NOMO-1 treated with DMSO at 0.1 percent for 48 hours (cell line): ENCODE data around the gene SLC9A1.

ENCODE experiments used
- DNase-seq: peaks from one replicate; lab custom pipeline; 2025; ENCODE audit not compliant: unreplicated experiment; lab: John Stamatoyannopoulos, UW

SLC9A1 gene

DNA sequence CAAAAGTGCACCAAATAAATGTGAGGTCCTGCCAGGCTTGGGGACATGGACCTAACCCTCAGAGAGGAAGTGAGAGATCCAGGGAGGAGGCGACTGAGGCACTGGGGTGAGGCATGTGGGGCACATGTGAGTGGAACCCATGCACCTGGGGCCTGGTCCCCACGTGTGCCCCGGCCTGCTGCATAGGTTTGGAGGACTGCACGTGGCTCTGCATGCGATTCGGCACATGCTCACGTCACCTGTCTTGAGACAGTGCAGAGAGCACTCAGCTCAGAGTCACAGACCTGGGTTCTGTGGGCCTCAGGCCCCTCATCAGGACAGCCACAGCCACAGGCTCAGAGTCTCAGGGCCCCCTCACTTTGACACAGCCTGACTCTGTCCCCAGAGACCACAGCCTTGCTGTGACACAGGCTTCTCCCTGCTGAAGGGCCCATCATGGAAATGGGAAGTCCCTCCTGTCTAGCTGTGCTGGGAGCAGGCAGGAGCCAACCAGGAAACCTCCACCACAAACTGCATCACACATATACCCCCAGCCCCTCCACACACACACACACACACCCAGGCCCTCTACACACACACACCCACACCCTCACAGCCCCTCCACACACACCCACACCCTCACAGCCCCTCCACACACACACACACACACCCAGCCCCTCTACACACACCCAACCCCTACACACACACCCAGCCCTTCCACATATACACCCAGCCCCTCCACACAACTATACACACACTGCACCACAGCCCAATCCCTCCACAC, 48.2 kb downstream of the SLC9A1 start:
- DNase-seq = no peak

DNA sequence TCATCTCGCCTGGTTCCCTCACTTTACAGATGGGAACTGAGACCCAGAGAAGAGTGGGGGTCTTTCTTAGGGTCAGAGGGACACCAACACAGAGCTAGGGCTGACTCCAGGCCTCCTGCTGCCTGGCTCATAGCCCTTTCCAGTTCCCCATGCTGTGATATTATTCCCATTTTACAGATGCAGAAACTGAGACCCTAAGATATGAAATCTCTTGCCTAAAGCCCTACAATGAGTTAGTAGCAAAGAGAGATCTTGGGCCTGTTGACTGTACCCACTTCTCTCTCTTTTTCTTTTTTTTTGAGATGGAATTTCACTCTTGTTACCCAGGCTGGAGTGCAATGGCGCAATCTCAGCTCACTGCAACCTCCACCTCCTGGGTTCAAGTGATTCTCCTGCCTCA, 49.9 kb downstream of the SLC9A1 start:
- DNase-seq = no peak

DNA sequence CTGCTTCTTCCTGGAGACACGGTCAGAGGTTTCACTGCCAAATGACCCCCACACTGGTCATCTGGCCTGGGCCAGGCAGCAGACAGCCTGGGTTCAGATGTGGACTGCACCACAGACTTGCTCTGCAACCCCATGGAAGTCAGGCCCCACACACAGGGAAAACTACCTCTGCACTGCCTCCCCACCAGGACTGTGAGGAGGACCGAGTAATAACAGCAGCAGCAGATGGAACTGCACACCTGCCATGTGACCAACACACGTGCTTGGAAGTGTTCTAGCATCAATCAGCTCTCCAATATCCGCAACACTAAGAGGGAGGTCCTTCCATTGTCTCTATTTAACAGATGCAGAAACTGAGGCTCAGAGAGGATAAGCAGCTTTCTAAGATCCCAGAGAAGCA, 51.4 kb downstream of the SLC9A1 start:
- no peak for DNase-seq

DNA sequence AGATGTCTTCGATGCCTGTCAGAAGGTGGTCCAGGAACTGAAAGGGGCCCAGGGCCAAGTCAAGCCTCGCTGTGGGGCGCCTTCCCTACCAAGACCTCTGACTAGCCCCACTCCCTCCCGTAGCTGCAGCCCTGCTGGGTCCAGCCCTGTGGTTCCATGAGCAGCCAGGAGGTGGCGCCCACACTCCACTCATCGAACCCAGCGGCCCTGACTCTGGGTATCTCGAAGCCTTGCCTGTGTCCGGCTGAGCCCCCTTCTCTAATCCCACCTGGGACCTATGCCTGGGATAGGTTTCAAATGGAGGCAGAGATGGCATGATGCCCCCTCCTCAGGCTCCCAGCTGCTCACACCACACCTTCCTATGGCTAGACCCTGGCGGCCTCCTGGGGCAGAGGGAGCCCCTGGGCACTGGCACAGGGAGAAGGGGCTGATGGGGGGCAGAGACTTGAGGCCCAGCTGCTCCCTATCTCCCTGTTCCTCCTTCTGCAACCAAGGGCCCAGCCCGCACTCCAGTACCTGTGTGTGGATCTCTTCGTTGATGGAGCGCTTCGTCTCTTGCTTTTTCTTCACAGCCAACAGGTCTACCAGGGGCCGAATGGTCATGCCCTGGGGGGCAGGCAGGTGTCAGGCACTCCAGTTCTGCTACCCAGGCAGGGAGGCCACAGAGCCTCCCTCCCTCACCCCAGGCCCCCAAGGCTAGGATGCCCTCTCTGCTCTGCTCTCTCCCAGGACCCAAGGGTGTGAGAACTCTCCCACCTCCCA, 52.0 kb downstream of the SLC9A1 start:
- peak; percentile 39 for DNase-seq

DNA sequence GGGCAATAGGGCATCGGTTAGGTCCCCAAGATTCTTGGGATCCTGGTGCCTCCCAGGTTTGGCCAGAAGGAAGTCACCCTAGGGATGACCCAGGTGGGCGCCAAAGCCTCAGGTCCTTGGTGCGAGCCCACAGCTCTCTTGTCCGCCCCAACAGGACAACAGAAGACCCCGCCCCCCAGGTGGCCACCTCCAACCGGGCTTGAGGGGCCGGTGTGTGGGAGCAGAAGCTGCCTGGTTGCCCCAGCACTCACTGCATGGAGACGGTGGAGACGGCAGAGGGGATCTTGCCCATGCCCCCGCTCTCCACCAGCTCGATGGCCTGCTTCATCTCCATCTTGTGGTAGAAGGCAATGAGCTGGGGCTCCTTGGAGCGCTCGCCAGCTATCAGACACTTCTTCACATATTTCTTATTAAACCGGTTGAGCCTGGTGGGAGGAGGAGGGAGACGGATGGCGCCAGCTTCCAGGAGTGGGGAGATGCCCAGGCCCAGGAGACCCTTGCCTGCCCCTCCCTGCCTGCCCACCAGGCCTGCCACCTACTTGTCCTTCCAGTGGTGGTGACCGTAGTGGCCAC, 52.7 kb downstream of the SLC9A1 start:
- DNase-seq = no peak

DNA sequence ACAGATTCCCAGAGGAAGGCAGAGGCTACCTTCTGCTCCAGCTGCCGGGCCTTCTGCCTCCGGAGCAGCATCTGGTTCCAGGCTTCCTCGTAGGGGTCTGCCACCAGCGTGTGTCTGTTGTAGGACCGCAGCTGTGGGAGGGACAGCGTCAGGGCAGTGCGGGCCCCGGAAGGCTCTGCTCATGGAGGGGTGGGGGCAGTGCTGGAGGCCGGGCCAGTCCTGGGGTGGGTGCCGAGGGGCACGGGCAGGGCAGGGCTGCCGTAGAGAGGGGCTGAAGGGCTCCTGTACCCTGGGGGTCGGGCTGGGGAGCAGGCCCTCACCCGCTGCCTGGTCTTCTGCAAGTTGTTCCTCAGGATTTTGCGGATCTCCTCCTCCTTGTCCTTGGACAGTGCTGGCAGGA, 53.2 kb downstream of the SLC9A1 start:
- DNase-seq = no peak

DNA sequence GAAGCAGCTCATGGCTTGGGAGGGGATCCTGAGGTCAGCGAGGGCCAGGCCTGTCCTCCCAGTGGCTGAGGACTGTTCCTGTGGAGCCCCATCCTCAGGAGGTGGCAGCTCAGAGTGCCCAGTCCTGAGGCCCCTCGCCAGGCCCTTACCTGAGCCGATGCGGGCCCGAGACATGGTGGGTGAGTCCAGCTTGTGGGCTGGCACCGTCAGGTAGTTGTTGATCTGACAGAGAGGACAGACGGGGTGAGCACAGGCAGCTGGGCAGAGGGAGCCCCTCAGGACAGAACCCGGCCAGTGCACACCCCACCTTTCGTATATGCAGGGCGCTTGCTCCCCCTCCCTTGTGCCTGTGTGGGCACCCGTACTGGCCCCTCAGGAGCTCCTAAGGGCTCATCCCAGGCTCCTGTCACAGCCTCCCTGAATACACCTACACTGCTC, 53.9 kb downstream of the SLC9A1 start:
- DNase-seq = no peak

DNA sequence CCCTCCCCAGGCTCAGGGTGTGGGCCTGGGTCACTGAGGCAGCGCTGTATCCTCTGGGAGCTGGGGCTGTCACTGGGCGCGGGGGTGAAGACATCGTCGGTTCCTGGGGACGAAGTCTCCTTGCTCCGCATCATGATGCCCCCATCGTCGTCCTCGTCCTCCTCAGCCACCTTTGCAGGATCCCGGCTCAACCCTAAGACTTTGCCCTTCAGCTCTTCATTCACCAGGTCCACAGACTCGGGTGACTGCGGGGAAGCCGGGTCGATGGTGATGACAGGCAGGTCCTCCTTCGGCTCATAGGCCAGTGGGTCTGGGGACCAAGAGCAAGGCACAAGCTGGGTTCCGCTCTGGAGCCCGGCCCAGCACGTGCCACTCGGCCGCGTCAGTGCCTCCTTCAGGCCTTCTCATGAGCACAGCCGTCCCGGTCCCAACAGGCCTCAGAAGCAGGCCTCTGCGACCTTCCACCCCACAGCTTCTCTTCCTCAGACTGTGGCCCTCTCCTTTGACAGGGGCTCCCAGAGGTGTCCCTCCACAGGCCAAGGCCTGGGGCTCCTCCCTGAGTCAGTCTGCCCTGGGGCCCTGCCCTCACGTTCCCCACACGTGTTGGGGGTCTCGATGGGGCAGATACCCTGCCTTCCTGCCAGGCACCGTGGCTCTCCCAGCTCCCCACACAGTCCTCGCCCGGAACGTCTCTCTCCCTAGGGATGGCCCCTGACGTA, 54.4 kb downstream of the SLC9A1 start:
- no peak for DNase-seq

DNA sequence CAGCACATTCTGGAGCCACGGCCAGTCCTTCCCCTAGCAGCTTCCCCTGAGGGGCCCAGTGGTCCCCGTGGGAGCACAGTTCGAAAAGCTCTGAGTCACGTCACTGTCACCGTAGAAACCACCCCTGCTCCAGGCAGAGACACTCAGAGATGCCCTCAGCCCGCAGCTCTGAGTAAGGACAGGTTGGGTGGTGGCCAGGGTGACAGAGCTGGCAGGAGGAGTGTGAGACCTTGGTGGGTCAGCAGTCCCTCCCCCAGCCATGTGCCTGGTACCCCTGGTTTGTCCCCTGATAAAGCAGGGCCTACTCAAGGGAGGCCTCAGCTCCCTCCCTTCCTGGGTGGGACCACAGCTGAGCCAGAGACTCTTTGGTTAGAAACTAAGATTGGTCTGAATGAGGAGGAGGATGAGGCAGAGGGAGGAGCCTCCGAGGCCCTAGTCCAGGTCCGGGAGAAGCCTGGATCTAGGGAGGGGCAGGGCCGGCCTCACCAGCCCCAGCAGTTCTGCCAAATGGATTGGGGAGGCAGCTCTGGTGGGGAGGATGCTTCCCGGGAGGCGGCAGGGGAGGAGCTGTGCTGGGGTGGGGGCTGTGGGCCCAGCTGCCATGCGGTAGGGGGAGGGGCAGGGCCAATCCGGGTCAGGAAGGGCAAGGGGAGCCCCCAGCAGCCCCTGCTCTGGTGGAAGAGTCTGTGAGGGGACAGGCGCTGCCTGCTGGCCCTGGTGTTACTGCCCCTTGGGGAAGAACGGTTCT, 55.2 kb downstream of the SLC9A1 start:
- peak; percentile 68 for DNase-seq

DNA sequence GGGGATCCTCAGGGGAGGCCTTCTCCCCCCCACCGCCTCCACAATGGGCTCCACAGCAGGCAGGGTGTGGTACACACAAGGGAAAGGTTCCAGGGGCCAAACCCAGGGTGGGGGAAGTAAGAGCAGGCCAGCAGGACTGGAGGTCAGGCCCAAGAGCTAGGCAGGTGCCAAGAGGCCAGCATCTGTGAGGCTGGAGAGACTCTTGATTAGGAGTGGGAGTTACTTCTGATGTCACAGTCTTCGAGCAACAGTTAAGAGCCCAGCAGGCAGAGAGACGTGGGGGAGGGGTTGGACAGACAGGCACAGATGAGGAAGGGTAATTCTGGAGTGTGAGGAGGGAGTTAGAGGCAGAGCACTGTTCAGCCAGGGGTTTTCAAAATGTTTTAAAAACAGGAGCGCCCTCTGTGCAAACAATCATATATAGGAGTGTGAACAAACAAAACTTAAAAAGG, 55.8 kb downstream of the SLC9A1 start:
- peak; percentile 68 for DNase-seq

DNA sequence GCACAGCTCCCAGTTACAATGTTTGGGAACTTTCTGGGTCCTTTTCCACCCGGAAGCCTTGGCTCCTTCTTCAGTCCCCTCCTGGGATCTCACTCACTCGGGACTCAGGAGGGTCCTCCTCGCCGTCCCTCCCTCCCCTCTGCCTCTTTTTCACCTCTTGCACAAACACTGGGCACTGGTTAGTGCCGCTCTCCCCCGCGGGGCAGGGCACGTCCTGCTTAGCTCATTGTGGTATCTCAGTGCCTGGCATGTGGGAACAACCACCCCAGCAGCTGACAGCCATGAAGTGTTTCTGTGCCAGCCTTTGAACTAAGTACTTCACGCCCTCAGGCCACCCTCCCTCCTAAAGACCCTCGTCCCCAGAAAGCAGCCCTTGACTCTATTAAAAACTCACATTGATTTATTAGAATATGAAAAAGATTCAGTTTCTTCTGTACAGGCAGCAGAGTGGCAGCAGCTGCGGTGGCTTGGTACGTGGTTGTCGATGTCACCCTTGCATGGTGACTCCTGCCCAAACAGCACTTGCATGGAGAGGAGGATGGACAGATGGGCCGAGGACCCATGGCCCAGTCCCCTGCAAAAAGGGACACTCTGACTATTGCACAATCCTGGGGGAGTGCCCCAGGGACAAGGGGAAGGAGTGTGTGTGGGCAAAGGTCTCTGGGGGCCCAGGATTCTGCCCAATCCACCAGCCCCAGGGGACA, 56.3 kb downstream of the SLC9A1 start:
- DNase-seq = no peak

DNA sequence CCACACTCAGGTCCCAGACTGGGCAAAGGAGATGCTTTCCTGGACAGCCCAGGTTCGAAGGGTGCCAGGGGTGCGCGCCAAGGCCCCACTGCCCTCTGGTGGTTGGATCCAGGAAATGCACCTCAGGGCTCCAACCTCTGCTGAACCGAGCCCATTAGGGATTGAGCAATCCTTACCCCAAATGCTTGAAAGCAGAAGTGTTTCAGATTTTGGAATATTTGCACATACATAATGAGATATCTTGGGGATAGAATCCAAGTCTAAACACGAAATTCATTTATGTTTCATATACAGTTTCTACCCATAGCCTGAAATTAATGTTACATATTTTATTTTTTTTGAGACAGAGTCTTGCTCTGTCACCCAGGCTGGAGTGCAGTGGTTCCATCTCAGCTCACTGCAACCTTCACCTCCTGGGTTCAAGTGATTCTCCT, 57.4 kb downstream of the SLC9A1 start:
- DNase-seq = peak; percentile 91

DNA sequence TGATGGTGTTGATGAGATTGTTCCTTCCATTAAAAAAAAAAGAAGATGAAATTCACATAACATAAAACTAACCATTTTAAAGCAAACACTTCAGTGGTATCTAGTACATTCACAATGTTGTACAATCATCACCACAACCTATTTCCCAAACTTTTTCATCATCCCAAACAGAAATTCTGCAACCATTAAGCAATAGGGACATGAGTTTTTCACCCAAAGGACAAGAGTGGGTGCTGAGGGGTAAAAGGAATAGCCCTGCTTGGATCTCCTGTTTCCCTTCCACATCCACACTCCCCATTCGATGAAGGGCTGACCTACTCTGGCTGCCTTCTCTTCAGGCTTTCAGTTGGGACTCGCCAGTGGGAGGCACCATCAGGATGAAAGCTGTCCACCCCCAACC, 59.3 kb downstream of the SLC9A1 start:
- DNase-seq = no peak

DNA sequence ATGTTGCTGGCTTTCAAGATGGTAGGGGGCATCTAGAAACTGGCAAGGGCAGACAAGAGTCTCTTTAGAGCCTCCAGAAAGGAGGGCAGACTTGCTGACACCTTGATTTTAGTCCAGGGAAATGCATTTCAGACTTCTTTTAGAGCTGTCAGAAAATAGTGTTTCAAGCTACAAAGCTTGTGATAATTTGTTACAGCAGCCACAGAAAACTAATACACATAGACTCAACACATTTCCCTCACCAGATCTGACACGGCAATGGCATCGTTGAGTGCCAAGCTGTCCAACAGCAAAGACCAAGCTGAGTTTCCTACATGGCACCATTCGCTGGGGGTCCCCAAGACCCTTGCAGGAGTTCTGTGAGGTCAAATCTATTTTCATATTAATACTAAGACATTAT, 62.0 kb downstream of the SLC9A1 start:
- DNase-seq = no peak

DNA sequence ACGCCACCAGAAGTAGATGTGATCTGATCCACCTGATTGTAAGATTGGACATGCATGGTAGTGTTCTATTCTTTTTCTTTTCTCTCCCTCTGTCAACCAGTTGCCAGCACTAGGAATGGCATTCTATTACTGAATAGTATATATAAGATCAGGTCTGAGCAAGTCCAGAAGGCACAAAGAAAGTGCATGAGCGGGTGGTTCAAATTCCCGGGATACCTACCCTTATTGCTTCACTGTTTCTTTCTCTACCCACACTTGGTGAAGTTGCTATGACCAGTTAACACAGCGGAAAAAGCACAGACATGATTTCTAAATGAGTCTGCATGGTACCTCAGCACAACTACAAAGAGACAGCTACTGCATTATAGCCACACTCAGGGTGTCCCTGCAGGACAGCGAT, 64.0 kb downstream of the SLC9A1 start:
- DNase-seq = no peak

DNA sequence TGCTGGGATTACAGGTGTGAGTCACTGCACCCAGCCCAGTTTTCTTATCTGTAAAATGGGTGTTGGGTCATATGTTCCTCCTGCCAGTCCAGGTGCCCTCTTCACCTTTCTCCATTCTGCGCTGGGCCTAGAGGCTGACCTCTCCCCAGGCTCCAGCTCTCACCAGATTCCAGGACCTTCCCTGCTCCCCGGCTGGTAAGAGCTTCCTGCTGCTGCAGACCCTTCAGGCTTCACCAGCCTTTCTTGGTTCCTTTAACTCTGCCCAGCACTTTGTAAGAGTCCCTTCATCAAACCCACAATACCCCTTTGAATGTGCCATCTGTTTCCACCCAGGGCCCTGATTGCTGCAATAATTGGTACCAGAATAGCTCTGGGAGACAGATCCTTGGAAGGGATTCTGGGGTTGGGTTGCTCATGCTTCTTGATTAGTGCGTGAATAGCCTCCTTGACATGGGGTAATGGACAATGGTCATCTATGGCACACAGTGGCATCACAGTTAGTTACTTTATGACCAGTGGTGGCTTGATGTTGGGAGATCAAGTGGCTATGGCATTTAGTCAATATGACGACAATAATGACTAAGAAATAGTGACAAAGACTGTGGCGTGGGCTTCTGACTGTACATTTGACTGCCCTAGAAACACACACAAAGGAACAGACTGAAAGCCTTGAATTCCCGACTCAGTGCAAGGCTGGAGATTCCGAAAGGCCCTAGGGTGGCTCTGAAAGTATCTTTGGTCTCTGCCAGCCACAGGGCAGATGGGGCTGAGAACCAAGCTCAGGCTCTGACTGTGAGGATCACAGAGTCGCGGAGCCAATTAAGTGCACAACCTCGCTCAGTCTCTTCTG, 67.3 kb downstream of the SLC9A1 start:
- DNase-seq = no peak

DNA sequence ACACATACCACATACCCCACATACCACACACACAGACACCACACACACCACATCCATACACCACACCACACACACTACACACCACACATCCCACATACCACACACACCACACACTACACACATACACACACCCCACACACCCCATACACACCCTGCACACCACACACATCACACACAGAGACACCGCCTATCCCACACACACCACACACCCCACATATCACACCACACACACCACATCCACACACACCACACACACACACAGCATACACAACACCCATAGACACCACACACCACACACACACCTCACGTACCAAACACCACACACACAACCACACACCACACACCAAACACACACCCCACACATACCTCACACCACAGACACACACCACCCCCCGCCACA, 68.3 kb downstream of the SLC9A1 start:
- no peak for DNase-seq

DNA sequence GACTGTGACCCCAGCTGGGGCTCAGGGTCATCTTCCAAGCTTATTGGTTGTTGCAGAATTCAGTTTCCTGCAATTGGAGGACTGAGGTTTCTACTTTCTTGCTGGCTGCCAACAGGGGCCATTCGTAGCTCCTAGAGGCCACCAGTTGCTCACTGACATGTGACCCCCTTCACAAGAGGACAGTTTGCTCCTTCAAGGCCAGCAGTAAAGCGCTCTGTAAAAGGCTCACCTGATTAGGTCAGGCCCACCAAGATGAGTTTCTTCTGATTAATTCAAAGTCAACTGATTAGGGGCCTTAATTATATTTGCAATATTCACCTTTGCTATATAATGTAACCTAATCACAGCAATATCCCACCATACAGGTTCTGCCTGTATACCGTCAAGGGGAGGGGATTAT, 68.9 kb downstream of the SLC9A1 start:
- DNase-seq = no peak

DNA sequence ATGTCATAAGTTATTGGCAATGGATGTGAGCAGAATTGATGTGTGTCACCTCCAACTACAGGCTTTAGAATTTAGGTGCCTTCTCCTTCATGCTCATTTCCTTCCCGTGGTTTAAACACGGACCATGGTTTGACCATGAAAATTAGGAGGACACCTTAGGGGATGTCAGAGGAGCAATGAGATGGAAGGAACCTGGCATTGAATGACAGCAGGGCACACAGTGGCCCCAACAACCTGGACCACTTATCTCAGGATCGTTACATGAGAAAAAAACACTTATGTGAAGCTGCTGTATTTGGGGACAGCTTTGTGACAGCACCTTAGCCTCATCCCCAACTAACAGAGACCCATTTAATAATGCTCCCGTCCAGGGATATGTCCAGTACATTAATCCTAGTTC, 70.8 kb downstream of the SLC9A1 start:
- DNase-seq = no peak
